GM19025 (cell line): Measurements from ENCODE around the gene PLPP3.
A peak's percentile ranks its signal among the peaks of the same experiment; 100 is the strongest.

Source experiments
- ATAC-seq: cut with Tn5 transposase; IDR thresholded peaks from one replicate; pipeline ENCODE4 v1.9.1; 2021; ENCODE audit warnings: mild to moderate bottlenecking, low read depth, moderate library complexity; ENCODE audit not compliant: unreplicated experiment

Gene PLPP3

GRCh38 chr1:56527548-56528302 is 51.6 kb downstream of the PLPP3 start:
- ATAC-seq: no peak

- ATAC-seq: peak; percentile 51
Measured at GRCh38 chr1:56526571-56527174, 52.7 kb downstream of the PLPP3 start.

- peak; percentile 79 for ATAC-seq
Measured at GRCh38 chr1:56525489-56526041, 53.8 kb downstream of the PLPP3 start.

- ATAC-seq: no peak
Measured at GRCh38 chr1:56524263-56524662, 55.1 kb downstream of the PLPP3 start.

GRCh38 chr1:56522680-56523079 is 56.7 kb downstream of the PLPP3 start:
- ATAC-seq: no peak

GRCh38 chr1:56520016-56520601 is 59.3 kb downstream of the PLPP3 start:
- ATAC-seq: no peak

- no peak for ATAC-seq
Measured at GRCh38 chr1:56517404-56518130, 61.8 kb downstream of the PLPP3 start.

- ATAC-seq: peak; percentile 75
Measured at GRCh38 chr1:56516539-56517252, 62.7 kb downstream of the PLPP3 start.

- ATAC-seq: peak; percentile 11
Measured at GRCh38 chr1:56515898-56516538, 63.3 kb downstream of the PLPP3 start.

- ATAC-seq: no peak
Measured at GRCh38 chr1:56512724-56513494, 66.5 kb downstream of the PLPP3 start.

GRCh38 chr1:56511766-56512165 is 67.6 kb downstream of the PLPP3 start:
- ATAC-seq: no peak

GRCh38 chr1:56511364-56511763 is 68.0 kb downstream of the PLPP3 start:
- ATAC-seq: no peak

GRCh38 chr1:56510642-56511021 is 68.7 kb downstream of the PLPP3 start:
- ATAC-seq: no peak

- ATAC-seq: no peak
Measured at GRCh38 chr1:56509713-56510641, 69.4 kb downstream of the PLPP3 start.

- no peak for ATAC-seq
Measured at GRCh38 chr1:56508523-56508983, 70.8 kb downstream of the PLPP3 start.

GRCh38 chr1:56507925-56508522 is 71.3 kb downstream of the PLPP3 start:
- no peak for ATAC-seq

GRCh38 chr1:56506951-56507491 is 72.3 kb downstream of the PLPP3 start:
- no peak for ATAC-seq
